Measurements from ENCODE around the gene HSF4.

Gene HSF4

DNA sequence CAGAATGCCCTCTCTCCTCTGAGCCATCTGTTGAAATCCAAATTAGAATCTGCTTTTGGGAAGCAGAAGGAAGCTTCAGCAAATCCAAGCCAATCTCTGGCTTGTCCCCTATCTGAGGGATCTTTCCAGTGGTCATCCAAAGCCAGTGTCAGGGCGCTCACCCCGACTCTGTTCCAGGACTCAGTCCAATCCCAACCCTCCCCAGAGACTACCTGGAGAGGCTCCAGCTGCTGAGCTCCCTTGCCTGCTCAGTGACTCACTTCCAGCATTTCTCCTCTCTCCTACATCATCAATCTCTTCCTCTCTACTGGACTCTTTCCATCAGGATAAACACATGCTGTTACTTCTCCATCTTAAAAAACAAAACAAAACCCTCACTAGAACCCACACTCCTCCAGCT, 16.8 kb downstream of the HSF4 start:
- DNase-seq (ENCODE audit: extremely low read depth, low read depth), result no peak
- no peak overlapping the region for H3K4me3 ChIP-seq (replicated peaks; ENCODE audit: low read depth, low read length)
- TF ChIP-seq, protein P1, sequence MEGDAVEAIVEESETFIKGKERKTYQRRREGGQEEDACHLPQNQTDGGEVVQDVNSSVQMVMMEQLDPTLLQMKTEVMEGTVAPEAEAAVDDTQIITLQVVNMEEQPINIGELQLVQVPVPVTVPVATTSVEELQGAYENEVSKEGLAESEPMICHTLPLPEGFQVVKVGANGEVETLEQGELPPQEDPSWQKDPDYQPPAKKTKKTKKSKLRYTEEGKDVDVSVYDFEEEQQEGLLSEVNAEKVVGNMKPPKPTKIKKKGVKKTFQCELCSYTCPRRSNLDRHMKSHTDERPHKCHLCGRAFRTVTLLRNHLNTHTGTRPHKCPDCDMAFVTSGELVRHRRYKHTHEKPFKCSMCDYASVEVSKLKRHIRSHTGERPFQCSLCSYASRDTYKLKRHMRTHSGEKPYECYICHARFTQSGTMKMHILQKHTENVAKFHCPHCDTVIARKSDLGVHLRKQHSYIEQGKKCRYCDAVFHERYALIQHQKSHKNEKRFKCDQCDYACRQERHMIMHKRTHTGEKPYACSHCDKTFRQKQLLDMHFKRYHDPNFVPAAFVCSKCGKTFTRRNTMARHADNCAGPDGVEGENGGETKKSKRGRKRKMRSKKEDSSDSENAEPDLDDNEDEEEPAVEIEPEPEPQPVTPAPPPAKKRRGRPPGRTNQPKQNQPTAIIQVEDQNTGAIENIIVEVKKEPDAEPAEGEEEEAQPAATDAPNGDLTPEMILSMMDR (IDR thresholded peaks at IDR 0.05; ENCODE audit: low read depth, low read length, missing control alignments), result no peak

DNA sequence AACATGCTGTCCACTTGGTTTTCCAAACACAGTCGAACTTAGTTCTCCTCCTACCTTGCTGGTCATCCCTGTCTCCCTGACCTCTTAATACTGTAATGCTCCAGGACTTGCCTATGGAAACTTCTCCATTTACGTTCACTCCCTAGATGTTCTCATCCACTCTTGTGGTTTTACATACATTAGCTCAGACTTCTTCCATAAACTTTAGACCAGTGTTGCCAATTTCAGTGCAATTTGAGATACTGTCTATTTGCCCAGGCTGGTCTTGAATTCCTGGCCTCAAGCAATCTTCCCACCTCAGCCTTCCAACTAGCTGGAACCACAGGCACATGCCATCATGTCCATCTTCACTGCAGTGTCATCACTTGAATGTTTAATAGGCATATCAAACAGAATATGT, 17.7 kb downstream of the HSF4 start:
- peak overlapping the region; percentile 45 for H3K4me3 ChIP-seq (replicated peaks; ENCODE audit: low read depth, low read length)
- DNase-seq (ENCODE audit: extremely low read depth, low read depth), result no peak
- TF ChIP-seq, protein P1 (IDR thresholded peaks at IDR 0.05; ENCODE audit: low read depth, low read length, missing control alignments), result no peak

DNA sequence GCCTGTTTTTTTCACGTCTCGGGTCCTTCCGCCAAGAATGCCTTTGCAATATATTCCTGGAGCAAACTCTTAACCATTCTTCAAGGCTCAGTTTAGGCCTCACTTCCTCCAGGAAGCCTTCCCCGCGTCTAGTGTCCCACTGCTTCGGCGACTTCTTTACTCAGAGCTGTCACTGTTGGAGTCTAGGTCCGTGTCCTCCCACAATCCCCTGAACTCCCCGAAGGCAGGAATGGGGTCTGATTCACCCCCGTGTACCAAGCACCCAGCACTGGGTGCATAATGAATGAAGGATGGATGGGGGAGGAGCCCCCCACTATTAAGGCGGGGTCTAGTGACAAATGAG, 18.7 kb downstream of the HSF4 start:
- DNase-seq (ENCODE audit: extremely low read depth, low read depth), result no peak
- TF ChIP-seq, protein P1 (IDR thresholded peaks at IDR 0.05; ENCODE audit: low read depth, low read length, missing control alignments), result no peak
- peak overlapping the region; percentile 45 for H3K4me3 ChIP-seq (replicated peaks; ENCODE audit: low read depth, low read length)

DNA sequence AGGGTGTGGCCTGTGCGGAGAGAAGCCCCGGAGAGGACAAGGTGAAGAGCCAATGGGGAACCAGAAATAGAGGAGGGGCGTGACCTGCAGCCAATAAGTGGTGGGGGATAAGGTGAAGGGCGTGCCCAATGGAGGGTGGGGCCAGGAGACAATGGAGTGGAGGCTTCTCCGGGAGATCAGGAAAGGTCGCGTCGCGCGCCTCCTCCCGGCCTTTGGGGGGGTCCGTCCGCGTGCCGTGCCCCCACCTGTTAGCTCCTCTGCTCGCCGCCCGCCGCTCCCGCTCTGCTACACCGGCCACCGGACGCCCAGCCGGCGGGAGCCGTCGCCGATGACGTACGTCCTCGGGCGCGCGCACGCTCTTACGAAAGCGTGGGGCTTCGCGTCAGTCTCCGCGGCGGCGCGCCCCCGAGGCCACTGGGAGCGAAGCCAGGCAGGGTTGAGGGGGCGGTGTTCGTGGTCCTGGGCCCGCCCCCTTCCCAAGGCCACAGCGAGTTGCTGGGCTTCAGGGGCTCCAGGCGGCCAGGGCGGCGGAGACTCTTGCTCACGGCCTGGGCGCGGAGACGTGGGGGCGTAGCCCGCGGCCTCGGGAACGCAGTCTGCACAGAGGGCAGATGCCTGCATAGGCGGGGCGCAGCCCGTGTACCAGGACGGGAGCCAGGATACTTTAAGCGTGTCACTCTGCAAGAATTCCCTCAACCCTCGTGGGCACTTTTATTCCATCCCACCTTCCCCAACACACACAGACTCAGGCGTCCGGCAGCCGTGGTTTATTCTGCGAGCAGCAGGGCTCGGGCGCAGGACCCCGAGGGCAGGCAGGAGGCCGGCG, 19.3 kb downstream of the HSF4 start, which contains the start of gene MATCAP1:
Gene MATCAP1 (minus strand): TSS at position 337 of the 826 bp plus-strand sequence. CDS start 3,353 bp downstream, outside the sequence.
- peak; percentile 96 for DNase-seq (ENCODE audit: extremely low read depth, low read depth)
- TF ChIP-seq, protein P1 (IDR thresholded peaks at IDR 0.05; ENCODE audit: low read depth, low read length, missing control alignments), result no peak
- H3K4me3 ChIP-seq (replicated peaks; ENCODE audit: low read depth, low read length), result peak within 1 kb of the TSS; percentile 45

DNA sequence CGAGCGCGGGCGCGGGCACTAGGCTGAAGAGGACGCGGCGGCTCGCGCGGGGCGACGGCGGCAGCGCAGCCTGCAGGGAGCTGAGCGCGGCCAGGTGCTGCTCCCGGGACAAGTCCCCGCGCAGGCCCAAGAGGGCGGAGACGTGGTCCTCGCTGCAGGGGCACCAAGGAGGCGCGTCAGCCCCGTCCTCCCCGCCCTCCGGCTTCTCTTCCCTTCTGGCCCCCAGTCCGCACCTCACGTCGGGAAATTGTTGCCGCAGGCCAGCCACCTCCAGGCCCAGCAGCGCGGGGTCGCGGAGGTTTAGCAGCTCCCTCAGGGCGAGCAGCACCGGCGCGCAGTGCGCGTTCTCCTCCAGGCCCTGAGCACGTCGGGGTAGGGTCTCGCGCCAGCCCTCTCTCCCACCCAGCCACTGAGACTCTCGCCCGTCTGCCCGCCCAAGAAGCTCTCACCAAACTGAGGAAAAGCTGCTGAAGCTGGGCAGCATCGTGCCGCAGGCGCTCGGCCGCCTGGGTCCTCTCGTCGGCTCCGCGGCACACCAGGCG, 20.0 kb downstream of the HSF4 start:
- no peak for DNase-seq (ENCODE audit: extremely low read depth, low read depth)
- TF ChIP-seq, protein P1 (IDR thresholded peaks at IDR 0.05; ENCODE audit: low read depth, low read length, missing control alignments), result no peak
- peak overlapping the region; percentile 45 for H3K4me3 ChIP-seq (replicated peaks; ENCODE audit: low read depth, low read length)

DNA sequence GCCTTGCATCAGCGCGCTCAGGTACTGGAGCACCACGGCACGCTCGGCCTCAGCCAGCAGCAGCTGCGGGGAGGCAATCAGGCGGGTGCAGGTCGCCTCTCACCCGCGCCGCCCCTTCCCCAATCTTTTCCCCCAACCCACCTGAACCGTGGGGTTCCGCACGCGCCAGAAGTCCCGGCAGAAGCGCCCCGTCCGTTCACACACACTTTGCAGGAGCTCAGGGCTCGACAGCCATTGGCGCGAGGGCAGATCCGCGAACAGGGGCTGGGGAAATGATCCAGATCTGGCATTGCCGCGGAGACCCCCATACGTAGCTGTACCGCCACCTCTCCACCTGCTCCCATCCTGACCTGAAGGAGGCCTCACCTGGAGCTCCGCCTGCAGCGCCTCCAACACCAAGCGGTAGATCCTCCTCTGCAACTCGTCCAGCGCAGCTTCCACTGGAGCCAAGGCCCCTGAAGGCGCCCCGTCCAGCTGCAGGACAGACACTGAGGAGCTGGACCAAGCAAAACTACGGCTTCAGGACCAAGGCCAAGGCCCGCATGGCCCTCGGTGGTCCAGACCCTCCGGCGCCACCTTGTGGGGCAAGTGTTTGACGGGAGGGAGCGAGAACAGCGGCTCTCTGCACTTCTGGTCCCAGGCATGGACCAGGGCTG, 20.6 kb downstream of the HSF4 start:
- H3K4me3 ChIP-seq (replicated peaks; ENCODE audit: low read depth, low read length), result no peak overlapping the region
- peak; percentile 71 for DNase-seq (ENCODE audit: extremely low read depth, low read depth)
- TF ChIP-seq, protein P1 (IDR thresholded peaks at IDR 0.05; ENCODE audit: low read depth, low read length, missing control alignments), result peak; percentile 76
